ENCODE results near the gene DAD1. TPM values are rescaled to one million over a fixed set of nuclear protein-coding genes. Genes with fewer than 3 reads are reported as not detected.

DAD1 gene
- total and polyA plus RNA-seq, 2 experiments from 2014 or later, result 327 to 463 TPM

DNA sequence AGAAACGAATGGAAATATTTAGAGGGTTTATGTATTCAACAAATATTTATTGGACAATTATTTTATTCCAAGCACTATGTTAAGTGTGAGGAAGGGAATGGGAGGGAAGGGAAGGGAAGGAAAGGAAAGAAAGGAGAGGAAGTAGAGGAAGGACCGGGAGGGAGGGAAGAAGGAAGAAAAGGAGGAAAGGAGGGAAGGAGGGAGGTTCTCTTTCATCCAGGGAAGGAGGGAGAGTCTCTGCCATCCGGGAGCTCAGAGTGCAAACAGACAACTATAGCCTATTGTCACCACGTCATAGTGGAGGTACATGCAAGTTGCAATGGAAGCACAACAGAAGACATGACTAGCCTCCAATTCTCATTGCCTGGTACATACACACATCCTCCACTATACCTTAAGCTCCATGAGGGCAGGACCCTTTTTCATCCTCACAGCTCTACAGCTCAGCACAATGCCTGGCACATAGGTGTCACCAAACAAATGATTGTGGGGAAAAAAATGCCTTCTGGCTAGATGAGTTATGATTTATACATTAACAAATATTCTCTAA is 48.1 kb downstream of the DAD1 start:
- H3K27me3 ChIP-seq, result no peaks in the 10 kb centered on the region
- no peaks in the 10 kb centered on the region for H3K36me3 ChIP-seq (replicated peaks; ENCODE audit: insufficient read depth, low read depth)
- no peak overlapping the region for H3K4me2 ChIP-seq
- WGBS (ENCODE audit: low lambda C conversion rate, missing lambda C conversion rate), result 91% methylated on average over 4 of the region's 4 CpGs
- TF ChIP-seq EZH2phosphoT487 (IDR thresholded peaks at IDR 0.05; ENCODE audit: low read depth, severe bottlenecking, unreplicated experiment), result no peak
- no peak for TF ChIP-seq EZH2 (IDR thresholded peaks at IDR 0.05; ENCODE audit: borderline replicate concordance)
- TF ChIP-seq, protein P1, sequence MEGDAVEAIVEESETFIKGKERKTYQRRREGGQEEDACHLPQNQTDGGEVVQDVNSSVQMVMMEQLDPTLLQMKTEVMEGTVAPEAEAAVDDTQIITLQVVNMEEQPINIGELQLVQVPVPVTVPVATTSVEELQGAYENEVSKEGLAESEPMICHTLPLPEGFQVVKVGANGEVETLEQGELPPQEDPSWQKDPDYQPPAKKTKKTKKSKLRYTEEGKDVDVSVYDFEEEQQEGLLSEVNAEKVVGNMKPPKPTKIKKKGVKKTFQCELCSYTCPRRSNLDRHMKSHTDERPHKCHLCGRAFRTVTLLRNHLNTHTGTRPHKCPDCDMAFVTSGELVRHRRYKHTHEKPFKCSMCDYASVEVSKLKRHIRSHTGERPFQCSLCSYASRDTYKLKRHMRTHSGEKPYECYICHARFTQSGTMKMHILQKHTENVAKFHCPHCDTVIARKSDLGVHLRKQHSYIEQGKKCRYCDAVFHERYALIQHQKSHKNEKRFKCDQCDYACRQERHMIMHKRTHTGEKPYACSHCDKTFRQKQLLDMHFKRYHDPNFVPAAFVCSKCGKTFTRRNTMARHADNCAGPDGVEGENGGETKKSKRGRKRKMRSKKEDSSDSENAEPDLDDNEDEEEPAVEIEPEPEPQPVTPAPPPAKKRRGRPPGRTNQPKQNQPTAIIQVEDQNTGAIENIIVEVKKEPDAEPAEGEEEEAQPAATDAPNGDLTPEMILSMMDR (IDR thresholded peaks at IDR 0.05; ENCODE audit: poor library complexity), result no peak
- H4K20me1 ChIP-seq (ENCODE audit: insufficient read depth, poor library complexity, severe bottlenecking), result no peaks in the 10 kb centered on the region
- no peak overlapping the region for H3K4me3 ChIP-seq
- no peak overlapping the region for H2AFZ ChIP-seq
- H3K4me1 ChIP-seq (ENCODE audit: insufficient read depth), result peaks cover 16% of the 10 kb centered on the region
- H3K27ac ChIP-seq, result no peak overlapping the region
- DNase-seq (ENCODE audit: low spot score), result no peak
- no peaks in the 10 kb centered on the region for H3K9me3 ChIP-seq (ENCODE audit: low read depth)
- H3K79me2 ChIP-seq, result no peaks in the 10 kb centered on the region
- no peaks in the 10 kb centered on the region for H3K9me2 ChIP-seq (replicated peaks; ENCODE audit: insufficient read depth)

- H3K4me1 ChIP-seq (ENCODE audit: insufficient read depth), result peaks cover 13% of the 10 kb centered on the region
- H3K4me3 ChIP-seq, result no peak overlapping the region
- H3K4me2 ChIP-seq, result no peak overlapping the region
- no peaks in the 10 kb centered on the region for H4K20me1 ChIP-seq (ENCODE audit: insufficient read depth, poor library complexity, severe bottlenecking)
- H2AFZ ChIP-seq, result no peak overlapping the region
- no peaks in the 10 kb centered on the region for H3K27me3 ChIP-seq
- no peaks in the 10 kb centered on the region for H3K36me3 ChIP-seq (replicated peaks; ENCODE audit: insufficient read depth, low read depth)
- no peaks in the 10 kb centered on the region for H3K79me2 ChIP-seq
- no peak for DNase-seq (ENCODE audit: low spot score)
- WGBS (ENCODE audit: low lambda C conversion rate, missing lambda C conversion rate), result 64% methylated on average over 1 of the region's 1 CpG
- H3K27ac ChIP-seq, result no peak overlapping the region
- TF ChIP-seq, protein P1 (IDR thresholded peaks at IDR 0.05; ENCODE audit: poor library complexity), result no peak
- TF ChIP-seq EZH2phosphoT487 (IDR thresholded peaks at IDR 0.05; ENCODE audit: low read depth, severe bottlenecking, unreplicated experiment) (no peak), EZH2 (IDR thresholded peaks at IDR 0.05; ENCODE audit: borderline replicate concordance) (no peak)
- no peaks in the 10 kb centered on the region for H3K9me3 ChIP-seq (ENCODE audit: low read depth)
- no peaks in the 10 kb centered on the region for H3K9me2 ChIP-seq (replicated peaks; ENCODE audit: insufficient read depth)
Observed at GRCh38 chr14:22540293-22540692, 48.7 kb downstream of the DAD1 start.

DNA sequence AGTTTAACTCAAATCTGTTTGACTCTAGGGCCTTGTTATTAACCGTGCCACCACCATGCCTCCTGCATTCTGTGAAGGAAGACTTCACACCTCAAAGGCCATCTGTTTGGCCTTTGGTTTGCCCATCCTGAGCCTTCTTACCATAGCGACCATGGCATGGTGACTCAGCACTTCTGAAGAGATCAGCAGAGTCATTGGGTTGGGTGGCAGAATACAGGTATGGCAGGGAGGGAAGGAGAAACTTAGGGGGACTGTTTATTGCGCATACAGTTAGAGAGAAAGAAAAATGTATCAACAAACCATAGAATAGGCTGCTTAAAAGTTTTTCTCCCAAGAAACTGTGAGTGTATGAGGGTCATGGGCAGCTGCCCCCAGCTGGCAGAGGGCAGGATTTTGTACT is 49.2 kb downstream of the DAD1 start:
- DNase-seq (ENCODE audit: low spot score), result no peak
- Histone ChIP-seq H3K27ac (no peak overlapping the region), H3K9me3 (ENCODE audit: low read depth) (no peaks in the 10 kb centered on the region), H3K4me1 (ENCODE audit: insufficient read depth) (peaks cover 13% of the 10 kb centered on the region), H4K20me1 (ENCODE audit: insufficient read depth, poor library complexity, severe bottlenecking) (no peaks in the 10 kb centered on the region), H3K79me2 (no peaks in the 10 kb centered on the region), H3K4me2 (no peak overlapping the region), H2AFZ (no peak overlapping the region), H3K36me3 (replicated peaks; ENCODE audit: insufficient read depth, low read depth) (no peaks in the 10 kb centered on the region), H3K27me3 (no peaks in the 10 kb centered on the region), H3K9me2 (replicated peaks; ENCODE audit: insufficient read depth) (no peaks in the 10 kb centered on the region), H3K4me3 (no peak overlapping the region)
- 94% methylated on average over 3 of the region's 3 CpGs for WGBS (ENCODE audit: low lambda C conversion rate, missing lambda C conversion rate)
- no peak for TF ChIP-seq EZH2 (IDR thresholded peaks at IDR 0.05; ENCODE audit: borderline replicate concordance)
- TF ChIP-seq, protein P1 (IDR thresholded peaks at IDR 0.05; ENCODE audit: poor library complexity), result no peak
- TF ChIP-seq EZH2phosphoT487 (IDR thresholded peaks at IDR 0.05; ENCODE audit: low read depth, severe bottlenecking, unreplicated experiment), result no peak
